Fibroblast of lung (primary cell): ENCODE results near the gene PHTF2.

Experiments used
- EZH2 ChIP-seq: IDR thresholded peaks from 2 replicates; pipeline ENCODE4 v1.5.1; 2012; ENCODE audit warnings: low read length, control low read depth, mild to moderate bottlenecking; ENCODE audit errors: missing control alignments
- TF ChIP-seq, protein P1 (sequence below), 2 donors: IDR thresholded peaks in 1 of 2; conservative IDR thresholded peaks in 1 of 2; 1 replicate in 1 of 2; 2 replicates in 1 of 2; pipeline ENCODE4 v1.5.1; 2011 to 2012; ENCODE audit warnings: low read length in 2 of 2, control low read depth in 1 of 2, inconsistent platforms in 1 of 2, low read depth in 1 of 2, mild to moderate bottlenecking in 1 of 2

GRCh38 chr7:77866786-77867536 lies 68.4 kb downstream of the PHTF2 start:
- TF ChIP-seq, protein P1, sequence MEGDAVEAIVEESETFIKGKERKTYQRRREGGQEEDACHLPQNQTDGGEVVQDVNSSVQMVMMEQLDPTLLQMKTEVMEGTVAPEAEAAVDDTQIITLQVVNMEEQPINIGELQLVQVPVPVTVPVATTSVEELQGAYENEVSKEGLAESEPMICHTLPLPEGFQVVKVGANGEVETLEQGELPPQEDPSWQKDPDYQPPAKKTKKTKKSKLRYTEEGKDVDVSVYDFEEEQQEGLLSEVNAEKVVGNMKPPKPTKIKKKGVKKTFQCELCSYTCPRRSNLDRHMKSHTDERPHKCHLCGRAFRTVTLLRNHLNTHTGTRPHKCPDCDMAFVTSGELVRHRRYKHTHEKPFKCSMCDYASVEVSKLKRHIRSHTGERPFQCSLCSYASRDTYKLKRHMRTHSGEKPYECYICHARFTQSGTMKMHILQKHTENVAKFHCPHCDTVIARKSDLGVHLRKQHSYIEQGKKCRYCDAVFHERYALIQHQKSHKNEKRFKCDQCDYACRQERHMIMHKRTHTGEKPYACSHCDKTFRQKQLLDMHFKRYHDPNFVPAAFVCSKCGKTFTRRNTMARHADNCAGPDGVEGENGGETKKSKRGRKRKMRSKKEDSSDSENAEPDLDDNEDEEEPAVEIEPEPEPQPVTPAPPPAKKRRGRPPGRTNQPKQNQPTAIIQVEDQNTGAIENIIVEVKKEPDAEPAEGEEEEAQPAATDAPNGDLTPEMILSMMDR (conservative IDR thresholded peaks at IDR 0.05 in 1 of 2, IDR thresholded peaks at IDR 0.05 in 1 of 2; ENCODE audit: low read depth in 1 of 2, low read length in 2 of 2): no peak
- TF ChIP-seq EZH2: no peak
